ENCODE measurements around the gene IRF6.
A peak's percentile ranks its signal among the peaks of the same experiment; 100 is the strongest.

Gene IRF6

GRCh38 chr1:209790286-209791193, 15.4 kb downstream of the IRF6 start:
- no peak for DNase-seq

DNA sequence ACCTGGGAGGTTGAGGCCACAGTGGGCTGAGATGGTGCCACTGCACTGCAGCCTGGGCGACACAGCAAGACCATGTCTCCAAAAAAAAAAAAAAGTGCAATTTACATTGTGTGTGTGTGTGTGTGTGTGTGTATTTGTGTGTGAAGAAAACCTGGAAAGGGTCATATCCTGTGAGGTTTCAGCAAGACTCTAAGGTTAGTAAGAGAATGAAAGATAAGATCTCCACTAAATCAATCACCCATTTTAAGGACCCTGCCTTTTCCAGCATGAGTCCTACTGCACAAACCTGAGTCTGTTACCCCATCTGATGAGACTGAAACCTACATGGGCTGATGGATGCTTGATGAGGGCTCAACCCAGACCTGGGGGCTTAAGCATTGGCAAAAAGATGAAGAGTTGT, 16.7 kb downstream of the IRF6 start:
- no peak for DNase-seq

- peak in 22 of 56 donors; percentile 9 to 63 (median 30) for DNase-seq
Observed at GRCh38 chr1:209787551-209787950, 18.4 kb downstream of the IRF6 start.

DNA sequence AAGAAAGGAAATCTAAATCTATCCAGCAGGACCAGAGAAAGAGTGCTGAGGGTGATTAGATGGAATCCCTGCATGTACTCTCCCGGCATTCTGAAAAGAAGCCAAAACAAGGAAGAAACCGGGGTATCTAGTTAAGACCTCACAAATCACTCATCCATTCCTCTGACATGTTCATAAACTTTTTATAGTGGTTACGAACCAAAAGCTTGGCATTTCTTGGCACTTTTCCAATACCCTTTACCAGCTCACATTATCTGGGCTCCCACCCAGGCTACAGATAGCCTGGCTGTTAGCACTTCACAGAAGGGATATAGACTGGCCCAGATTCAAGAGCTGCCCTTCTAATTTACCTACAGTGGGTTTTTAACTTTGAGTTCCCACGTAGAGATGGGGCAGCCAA, 19.8 kb downstream of the IRF6 start:
- no peak for DNase-seq

GRCh38 chr1:209785592-209785991, 20.4 kb downstream of the IRF6 start:
- no peak for DNase-seq

DNA sequence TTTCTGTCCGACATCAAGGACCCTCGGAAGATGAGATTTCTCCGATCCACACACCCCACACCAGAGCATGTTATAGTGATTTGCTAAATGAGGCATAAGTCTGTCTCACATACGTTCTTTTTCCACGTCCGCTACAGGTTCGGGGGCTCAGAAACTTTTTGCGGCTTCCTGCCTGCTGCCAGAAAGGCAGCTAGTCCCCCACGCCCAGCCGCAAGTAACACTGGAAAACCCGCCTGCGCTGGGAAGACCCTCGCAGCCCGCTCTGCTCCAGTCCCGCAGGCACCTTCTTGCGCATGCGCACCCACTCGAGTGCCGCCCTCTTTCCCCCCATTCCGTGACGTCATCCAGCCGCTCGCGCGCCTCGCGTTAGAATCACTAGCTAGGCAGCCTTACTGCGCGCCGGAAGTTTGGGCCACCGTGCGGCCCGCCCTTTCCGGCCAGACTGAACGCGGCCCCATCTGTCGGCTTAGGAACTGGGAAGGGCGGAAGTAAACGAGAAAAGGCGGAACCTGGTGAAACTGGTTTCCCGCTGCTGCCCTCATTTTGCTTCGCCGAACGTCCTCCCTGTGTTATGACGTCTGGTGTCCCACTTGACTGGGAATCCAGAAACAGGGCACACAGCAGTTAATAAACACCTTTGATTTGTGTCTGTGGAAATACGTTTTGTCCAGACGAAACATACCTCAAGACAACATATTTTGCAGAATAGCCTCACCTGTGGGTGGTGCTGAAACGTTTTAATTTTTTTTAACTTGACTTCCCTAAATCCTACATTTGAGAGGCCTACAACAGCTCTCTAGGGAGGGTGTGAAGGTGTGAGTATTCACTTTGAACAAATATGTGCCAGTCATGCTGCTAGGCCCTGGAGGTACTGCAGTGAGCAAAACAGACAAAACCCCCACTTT, 21.4 kb downstream of the IRF6 start, which contains the start of gene C1orf74:
C1orf74 (minus strand) TSS at position 295 of the 905 bp plus-strand sequence. CDS start 925 bp downstream, outside the sequence.
- DNase-seq, result peak; percentile 82 to 99 (median 96)

DNA sequence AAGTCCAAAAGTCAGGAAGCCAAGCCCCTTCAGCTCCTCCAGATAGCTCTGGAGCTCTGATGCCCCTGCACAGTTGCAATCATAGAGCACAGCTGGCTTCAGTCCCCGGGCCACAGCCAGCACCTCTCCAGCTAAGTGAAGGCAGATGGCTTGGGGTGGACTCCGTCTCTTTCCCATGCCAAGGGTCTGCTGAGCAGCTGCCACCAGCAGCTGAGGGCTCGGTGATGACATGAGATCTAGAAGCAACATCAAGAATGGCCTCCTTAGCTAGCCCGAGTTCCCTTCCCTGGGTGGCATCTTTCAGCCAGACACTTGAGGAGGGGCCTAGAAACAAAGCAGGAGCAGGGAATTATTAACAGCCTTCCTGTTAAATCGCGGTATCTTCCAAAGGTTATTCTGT, 22.6 kb downstream of the IRF6 start:
- DNase-seq, result no peak

GRCh38 chr1:209780268-209780667, 25.7 kb downstream of the IRF6 start:
- no peak for DNase-seq

DNA sequence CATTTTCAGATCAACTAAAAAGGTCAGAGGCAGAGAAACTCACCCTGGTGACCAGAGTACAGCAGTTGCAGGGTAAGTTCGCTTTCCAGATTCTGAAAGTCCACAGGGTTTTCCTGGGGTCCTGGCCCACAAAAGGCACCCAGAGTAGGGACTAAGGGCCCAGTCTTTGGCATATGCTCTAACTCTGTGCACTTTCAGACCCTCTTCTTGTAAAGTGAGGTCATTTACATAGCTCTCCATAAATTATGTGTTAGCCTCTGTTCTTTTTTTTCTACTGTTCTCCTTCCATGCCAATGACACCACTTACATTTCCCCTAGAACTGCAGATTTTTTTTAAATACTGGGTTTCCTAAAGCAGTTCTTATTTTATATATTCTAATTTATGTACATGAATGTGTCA, 27.8 kb downstream of the IRF6 start:
- DNase-seq, result no peak

DNA sequence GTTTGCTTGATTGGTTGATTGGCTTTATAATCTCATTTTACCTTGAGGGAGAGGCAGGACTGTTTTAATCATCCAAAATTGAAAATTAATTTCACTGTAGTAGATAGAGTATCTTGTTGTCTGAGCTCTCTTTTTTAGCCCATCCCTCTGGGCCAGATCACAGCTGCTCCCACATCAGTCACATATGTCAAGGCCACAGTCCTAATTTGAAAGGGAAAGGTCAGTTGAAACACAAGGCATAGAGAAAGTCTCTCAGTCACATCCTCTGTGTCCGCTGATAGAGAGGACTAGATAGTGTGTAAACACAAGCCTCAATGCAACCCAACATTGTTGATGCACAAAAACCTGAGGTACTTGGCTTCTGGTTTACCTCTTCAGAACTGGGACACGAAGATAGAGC, 28.4 kb downstream of the IRF6 start:
- no peak for DNase-seq

DNA sequence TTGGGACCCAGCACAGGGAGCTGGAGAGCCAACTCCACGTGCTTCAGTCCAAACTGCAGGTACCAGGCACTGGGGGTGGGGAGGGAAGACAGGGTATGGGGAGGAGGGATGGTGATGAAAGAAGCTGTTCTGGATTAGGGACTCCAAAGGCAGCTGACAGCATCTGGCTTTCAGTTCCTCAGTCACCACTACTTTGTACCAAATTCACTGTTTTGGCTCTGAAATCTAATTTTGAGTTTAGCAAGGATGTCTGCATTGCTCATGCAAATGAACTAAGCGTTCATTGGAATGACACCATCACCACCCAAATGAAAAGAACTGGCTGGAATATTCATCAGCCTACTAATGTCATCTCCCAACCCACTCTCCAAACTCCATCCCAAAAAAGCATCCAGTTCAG, 30.3 kb downstream of the IRF6 start:
- DNase-seq, result peak in 1 of 56 donors; percentile 8

DNA sequence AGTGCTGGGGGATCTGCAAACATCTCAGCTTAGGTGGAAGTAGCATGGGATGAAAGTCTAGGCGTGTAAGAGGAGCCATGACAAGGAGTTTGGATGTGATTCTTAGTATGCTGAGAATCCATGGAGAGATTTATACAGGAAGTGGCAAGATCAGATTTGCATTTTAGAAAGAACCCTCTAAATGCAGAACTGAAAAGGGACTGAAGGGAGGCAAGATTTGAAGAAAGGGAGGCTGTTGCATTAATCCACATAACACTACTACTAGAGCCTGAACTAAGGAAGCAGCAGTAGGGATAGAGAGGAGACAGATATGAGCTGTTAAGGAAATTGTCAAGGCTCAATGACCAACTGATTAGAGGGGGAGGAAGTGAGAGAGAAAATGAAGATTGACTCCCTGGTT, 31.4 kb downstream of the IRF6 start:
- DNase-seq, result no peak

DNA sequence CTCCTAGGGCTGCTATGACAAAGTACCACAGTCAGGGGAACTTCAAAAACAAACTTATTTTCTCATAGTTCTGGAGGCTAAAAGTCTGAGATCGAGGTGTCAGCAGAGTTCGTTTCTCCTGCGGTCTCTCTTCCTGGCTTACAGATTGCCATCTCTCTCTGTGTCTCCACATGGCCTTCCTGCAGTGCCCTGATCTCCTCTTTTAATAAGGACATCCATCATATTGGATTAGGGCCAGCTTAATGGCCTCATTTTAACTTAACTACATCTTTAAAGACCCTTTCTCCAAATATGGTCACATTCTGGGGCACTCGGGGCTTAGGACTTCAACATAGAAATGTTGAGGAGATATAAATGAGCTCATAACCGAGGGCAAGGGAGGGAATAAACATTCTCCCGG, 33.8 kb downstream of the IRF6 start:
- DNase-seq, result no peak

GRCh38 chr1:209770636-209771415, 35.1 kb downstream of the IRF6 start:
- no peak for DNase-seq

DNA sequence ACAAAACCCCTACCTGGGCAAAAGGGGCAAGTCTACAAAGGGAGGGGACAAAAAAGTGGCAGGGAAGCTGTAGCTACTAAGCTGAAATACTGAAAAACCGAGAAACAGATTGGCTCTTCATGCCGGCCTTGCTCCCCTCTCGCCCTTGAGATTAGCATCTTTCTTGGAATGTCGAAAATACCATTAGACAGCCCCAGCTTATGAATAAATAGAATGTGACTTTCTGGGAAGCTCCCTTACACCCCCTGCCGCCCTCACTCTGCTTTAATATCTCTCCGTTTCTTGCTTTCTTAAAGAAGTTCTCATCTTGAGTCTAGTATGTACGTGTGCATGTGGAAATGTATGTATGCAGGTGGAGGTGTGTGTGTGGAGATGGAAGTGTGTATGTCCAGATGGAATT, 36.0 kb downstream of the IRF6 start:
- DNase-seq, result peak in 2 of 56 donors; percentile 4 to 8

- DNase-seq, result peak in 13 of 56 donors; percentile 8 to 51 (median 24)
Observed at GRCh38 chr1:209769171-209769904, 36.6 kb downstream of the IRF6 start.

GRCh38 chr1:209768354-209768774, 37.6 kb downstream of the IRF6 start:
- no peak for DNase-seq

DNA sequence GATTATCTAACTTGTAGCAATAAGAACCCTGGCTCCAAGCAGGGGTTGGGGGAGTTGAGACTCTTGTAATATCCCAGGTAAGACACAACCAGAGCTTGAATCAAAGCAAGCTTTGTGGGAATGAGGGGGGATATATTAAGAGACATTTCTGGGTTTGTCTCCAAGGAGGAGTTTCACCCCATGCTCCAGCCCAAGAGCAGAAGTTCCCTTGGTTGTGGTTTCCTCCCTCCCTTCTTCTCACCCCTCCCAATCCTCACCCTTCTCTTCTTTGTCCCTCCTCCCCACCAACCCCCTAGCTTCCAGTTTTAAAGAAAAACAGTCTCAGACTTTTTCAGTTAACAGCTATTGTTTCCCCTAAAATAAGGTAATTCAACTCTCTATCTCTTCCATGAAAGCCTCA, 38.2 kb downstream of the IRF6 start:
- DNase-seq, result no peak

DNA sequence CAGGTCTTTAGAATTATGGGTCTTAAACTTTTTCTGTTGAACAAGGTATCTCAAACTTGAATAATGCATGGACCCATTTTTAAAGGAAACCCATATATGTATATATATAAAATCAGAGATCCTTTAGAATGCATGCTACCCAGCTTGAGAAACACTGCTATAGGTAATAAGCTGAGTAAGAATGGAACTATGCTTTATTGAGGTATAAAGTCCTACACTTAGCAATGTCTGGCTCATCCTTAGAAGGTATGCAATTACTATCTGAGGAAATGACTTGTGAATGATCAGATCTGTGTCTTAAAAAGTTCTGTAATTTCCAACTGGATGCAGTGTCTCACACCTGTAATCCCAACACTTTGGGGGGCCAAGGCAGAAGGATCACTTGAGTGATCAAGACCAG, 38.8 kb downstream of the IRF6 start:
- DNase-seq, result no peak

DNA sequence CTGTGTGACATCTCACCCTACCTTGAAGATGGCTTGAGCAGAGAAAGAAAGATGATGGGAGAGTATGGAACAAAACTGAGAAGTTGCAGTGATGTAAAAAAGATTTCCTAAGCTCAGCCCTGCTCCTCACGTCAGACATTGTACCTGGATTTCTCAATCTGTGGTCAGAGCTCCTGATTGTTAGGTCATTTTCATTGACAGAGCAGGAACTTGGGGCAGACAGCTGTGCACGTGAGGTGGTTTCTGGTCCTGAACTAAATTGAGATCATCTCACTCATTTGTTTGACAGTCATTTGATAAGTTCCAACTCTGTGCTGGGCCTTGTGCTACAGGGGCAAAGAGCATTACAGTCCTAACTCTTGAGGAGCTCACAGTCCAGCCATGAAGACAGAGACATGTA, 39.9 kb downstream of the IRF6 start:
- no peak for DNase-seq

Data from nucleus accumbens (tissue), 56 donors.